Epithelial cell of umbilical artery (primary cell): Measurements from ENCODE around the gene DNAJB1. TPM values are rescaled to one million over a fixed set of nuclear protein-coding genes. Genes with fewer than 3 reads are reported as not detected.

Source experiments
- total RNA-seq: library from RNA; depleted of rRNA; stranded (reverse); fragments of >200 nt; gene quantifications from 2 replicates; pipeline ENCODE4 v1.2.3, GENCODE V29; 2014

DNAJB1 gene
- total RNA-seq = 27.3 and 41.8 TPM in 2 replicates

GRCh38 chr19:14517840-14518505 is at the start of gene DNAJB1:
TSS of gene DNAJB1 (minus strand) at chr19:14518397. CDS start at chr19:14518349, 48 bp downstream.

DNA sequence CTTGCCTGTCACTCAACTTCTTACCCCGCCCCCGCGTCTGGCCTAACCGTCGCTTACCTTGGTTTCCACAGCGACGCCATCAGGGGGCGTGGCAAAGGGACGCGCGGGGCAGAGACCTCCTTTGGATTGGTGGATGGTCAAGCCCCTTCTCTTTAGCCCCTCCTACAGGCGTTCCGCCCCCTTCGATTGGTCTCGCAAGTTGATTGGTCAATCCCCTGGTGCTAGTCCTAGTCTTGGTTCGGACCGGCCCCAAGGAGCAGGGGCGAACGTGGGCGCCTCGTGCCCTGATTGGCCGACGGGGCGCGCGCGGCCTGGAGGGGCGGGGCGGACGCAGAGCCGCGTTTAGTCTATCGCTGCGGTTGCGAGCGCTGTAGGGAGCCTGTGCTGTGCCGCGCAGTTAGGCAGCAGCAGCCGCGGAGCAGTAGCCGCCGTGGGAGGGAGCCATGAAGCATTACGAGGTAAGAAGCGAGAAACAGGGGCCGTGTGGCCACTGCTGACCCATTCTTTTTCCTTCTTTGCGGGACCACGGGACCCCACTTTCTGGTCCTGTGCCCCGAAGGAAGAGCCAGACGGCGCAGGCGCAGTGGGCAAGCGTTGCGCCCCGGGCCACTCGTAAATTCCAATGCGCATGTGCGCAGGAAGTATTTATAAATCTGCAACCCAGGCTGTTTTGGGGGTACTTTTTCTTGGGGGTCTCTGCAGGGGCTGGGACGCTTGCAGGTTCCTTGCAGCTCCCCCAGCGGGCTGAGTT is 11.2 kb upstream of the DNAJB1 start, which contains the start of gene TECR:
Gene TECR (plus strand): TSS at position 341 of the 751 bp plus-strand sequence. CDS start 103 bp downstream, at position 444.

DNA sequence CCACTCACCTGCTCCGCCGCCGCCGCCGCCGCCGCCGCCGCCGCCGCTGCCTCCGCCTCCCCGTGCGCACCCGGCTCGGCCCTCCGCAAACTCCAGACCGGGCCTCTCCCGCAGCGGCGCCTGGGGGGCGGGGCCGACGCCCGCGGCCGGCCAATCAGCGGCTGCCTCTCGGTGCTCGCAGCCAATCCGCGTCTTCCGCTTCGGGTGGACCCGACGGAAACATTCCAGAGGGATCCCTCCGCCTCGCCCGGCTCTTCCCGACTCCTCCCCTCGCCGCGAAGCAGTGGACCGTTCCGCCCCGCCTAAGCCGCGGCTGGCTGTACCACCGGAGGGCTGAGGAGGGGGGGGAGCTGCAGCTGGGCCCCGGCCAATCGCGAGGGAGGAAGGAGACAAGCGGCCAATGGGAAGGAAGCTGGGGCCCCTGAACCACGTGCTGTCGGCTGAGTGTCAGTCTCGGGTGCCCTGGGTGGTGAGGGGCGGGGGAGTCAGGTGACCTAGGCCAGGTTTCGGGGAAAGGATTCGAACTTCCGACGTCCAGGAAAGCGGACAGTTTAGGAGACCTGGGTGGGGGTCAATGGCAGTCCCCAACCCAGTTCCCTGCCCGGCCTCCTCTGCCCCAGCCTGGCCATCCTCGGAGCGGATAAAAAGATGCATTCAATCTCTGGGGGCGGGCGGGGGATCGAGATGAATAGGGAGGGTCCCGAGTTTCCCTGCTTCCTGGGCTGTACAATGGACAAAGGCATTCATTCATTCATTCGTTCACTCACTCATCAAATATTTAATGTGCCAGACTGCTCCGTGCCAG is 22.0 kb downstream of the DNAJB1 start, which contains the start of gene GIPC1:
Gene GIPC1 (minus strand): TSS at position 99 of the 805 bp plus-strand sequence. CDS start 13,151 bp downstream, outside the sequence.

DNA sequence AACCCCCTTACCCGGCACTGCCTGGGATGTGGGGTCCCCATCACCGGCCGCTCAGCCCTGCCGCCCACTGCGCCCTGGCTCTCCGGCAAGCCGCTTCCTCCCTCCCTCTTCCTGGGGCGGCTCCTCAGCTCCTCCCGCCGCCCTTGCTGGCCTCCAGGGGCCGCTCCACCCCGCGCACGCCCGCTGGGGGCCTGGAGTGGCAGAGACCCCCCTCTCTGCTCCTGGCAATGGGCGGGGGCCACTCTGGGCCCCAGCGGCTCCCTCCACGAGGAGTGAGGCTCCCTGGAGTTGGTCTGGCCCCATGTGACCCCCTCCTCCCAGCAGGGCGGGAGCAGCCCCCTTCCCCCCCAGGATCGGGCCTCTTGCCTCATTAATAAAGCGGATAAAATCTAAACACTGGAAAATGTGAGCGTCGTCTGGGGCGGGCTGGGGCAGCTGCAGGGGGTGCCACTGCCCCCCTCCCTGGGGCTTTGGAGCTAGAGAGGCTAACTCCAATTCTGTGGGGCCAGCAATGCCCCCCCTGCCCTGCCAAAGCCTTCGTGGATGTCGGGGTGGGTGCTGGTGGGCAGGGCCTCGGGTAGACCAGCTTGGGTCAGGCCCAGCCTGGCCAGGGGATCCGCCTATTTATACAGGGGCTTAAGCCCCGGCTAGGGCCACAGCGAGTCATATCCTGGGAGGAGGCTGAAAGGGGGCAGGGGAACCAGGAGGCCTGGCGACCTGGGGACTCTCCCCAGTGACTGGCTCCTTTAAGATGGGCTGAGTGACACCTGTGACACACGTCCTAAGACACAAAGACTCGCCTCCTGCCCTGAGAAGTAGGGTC is 42.7 kb downstream of the DNAJB1 start, which contains the start of gene PTGER1:
Gene PTGER1 (minus strand): TSS at position 104 of the 823 bp plus-strand sequence. CDS start 1,034 bp downstream, outside the sequence.

Other genes starting within 250 kb of the DNAJB1 start
- gene ADGRE5, start 137.0 kb downstream of the DNAJB1 start, total RNA-seq = 2.3 and 4.4 TPM in 2 replicates
- 99.1 and 114 TPM in 2 replicates for gene DDX39A, start 99.1 kb downstream of the DNAJB1 start, total RNA-seq
- gene PKN1, start 85.1 kb downstream of the DNAJB1 start, total RNA-seq = 205 and 286 TPM in 2 replicates
- 0.65 and 1.2 TPM in 2 replicates for gene PTGER1, start 43.0 kb downstream of the DNAJB1 start, total RNA-seq
- 144 and 154 TPM in 2 replicates for gene GIPC1, start 22.3 kb downstream of the DNAJB1 start, total RNA-seq
- gene TECR, start 11.2 kb upstream of the DNAJB1 start, total RNA-seq = 19.5 and 25.5 TPM in 2 replicates
- 335 and 432 TPM in 2 replicates for gene NDUFB7, start 53.7 kb upstream of the DNAJB1 start, total RNA-seq
- under 0.01 TPM in 1 of 2 replicates, not detected in the other for gene CLEC17A, start 64.7 kb upstream of the DNAJB1 start, total RNA-seq
- not detected in 2 replicates for gene ADGRE3, start 156.4 kb upstream of the DNAJB1 start, total RNA-seq
- 11.7 and 23.4 TPM in 2 replicates for gene ZNF333, start 171.7 kb upstream of the DNAJB1 start, total RNA-seq